K562 (cell line): Measurements from ENCODE around the gene SIM2. TPM values are rescaled to one million over a fixed set of nuclear protein-coding genes. Genes with fewer than 3 reads are reported as not detected.

ENCODE experiments used
- ATAC-seq: fragments of 200-7000 bp; cut with Tn5 transposase; 3 replicates; pipeline ENCODE4 v1.9.1; 2020; ENCODE audit warnings: moderate library complexity
- BruUV-seq: library from RNA; stranded (reverse); fragments of 400-500 nt; replicated peaks from 2 replicates; lab custom pipeline; 2021; lab: Mats Ljungman, UMichigan
- CTCF ChIA-PET: fragments of 300-600 bp; formaldehyde crosslinking; extraction: SDS; loops from one replicate; lab custom pipeline; 2021; ENCODE audit warnings: low intra/inter-chr PET ratio; lab: Yijun Ruan, JAX
- POLR2A ChIA-PET: fragments of 300-600, 350-650 bp; sonication (Branson Sonifier 250); formaldehyde crosslinking; extraction: SDS; loops from one replicate; lab custom pipeline; 2021; ENCODE audit warnings: antibody characterized with exemption, inconsistent platforms; lab: Yijun Ruan, JAX
- DNase-seq, 4 experiments: peaks; one replicate each; pipeline versions ENCODE4 v3.0.0 to v3.0.0-alpha.2; 2011 to 2018; ENCODE audit warnings: low spot score in 3 of 4, mixed read lengths in 3 of 4; ENCODE audit errors: extremely low read depth in 1 of 4
- FAIRE-seq: peaks from 2 replicates; lab custom pipeline; 2011; peaks lifted over from hg19 to GRCh38; lab: Jason Lieb, UNC
- H2AFZ ChIP-seq: 2 replicates; pipeline ENCODE4 v1.6.0; 2011; ENCODE audit warnings: low read depth, low read length, control low read depth, inconsistent platforms
- H3K27ac ChIP-seq: fragments of 200-600 bp; 3 replicates; pipeline ENCODE4 v1.8.0; 2011; ENCODE audit warnings: low read depth, mild to moderate bottlenecking, control low read depth, inconsistent platforms, low read length, moderate library complexity, mixed read lengths; ENCODE audit errors: extremely low read depth
- H3K27me3 ChIP-seq, 2 experiments: fragments of 300-600 bp in 1 of 2; 2 replicates in 1 of 2; 3 replicates in 1 of 2; pipeline versions ENCODE4 v1.6.0 to v1.8.0; 2011; ENCODE audit warnings: inconsistent platforms in 2 of 2, low read length in 2 of 2, mild to moderate bottlenecking in 1 of 2, mixed read lengths in 1 of 2, moderate library complexity in 1 of 2; ENCODE audit not compliant: control insufficient read depth in 2 of 2, insufficient read depth in 2 of 2
- H3K36me3 ChIP-seq: fragments of 300-600 bp; 3 replicates; pipeline ENCODE4 v1.8.0; 2011; ENCODE audit warnings: mild to moderate bottlenecking, low read length, inconsistent platforms; ENCODE audit not compliant: control insufficient read depth, insufficient read depth
- H3K4me1 ChIP-seq, 2 experiments: fragments of 200-600 bp in 1 of 2; replicated peaks in 1 of 2; 2 replicates in 1 of 2; 3 replicates in 1 of 2; pipeline versions ENCODE4 v1.5.1 to v1.8.0; 2011; ENCODE audit warnings: inconsistent platforms in 2 of 2, low read length in 2 of 2, mild to moderate bottlenecking in 1 of 2, mixed read lengths in 1 of 2, moderate library complexity in 1 of 2; ENCODE audit not compliant: control insufficient read depth in 2 of 2, insufficient read depth in 2 of 2
- H3K4me2 ChIP-seq: 2 replicates; pipeline ENCODE4 v1.6.1; 2011; ENCODE audit warnings: low read length, control low read depth, inconsistent platforms, mixed read lengths; ENCODE audit not compliant: insufficient read depth
- H3K4me3 ChIP-seq: fragments of 200-600 bp; sonication (generic), shearing (Covaris generic); 2 replicates; pipeline ENCODE4 v1.5.1; 2016; ENCODE audit warnings: control low read depth, inconsistent platforms
- H3K79me2 ChIP-seq: fragments of 200-600 bp; 3 replicates; pipeline ENCODE4 v1.8.0; 2011; ENCODE audit warnings: low read length, inconsistent platforms; ENCODE audit not compliant: control insufficient read depth, insufficient read depth
- H3K9ac ChIP-seq, 2 experiments: 2 replicates each; pipeline versions ENCODE4 v1.6.0 to v1.6.1; 2011; ENCODE audit warnings: low read depth in 2 of 2, low read length in 2 of 2, control low read depth in 1 of 2, inconsistent platforms in 1 of 2, mild to moderate bottlenecking in 1 of 2, mixed read lengths in 1 of 2; ENCODE audit not compliant: insufficient read depth in 1 of 2
- H3K9me1 ChIP-seq: one replicate; pipeline ENCODE4 v1.6.0; 2011; ENCODE audit warnings: inconsistent platforms, mild to moderate bottlenecking, low read length, moderate library complexity; ENCODE audit not compliant: control insufficient read depth, insufficient read depth
- H3K9me3 ChIP-seq: replicated peaks from 2 replicates; pipeline ENCODE4 v1.5.1; 2011; ENCODE audit warnings: low read depth, low read length, inconsistent platforms; ENCODE audit not compliant: control insufficient read depth, insufficient read depth
- H4K20me1 ChIP-seq: replicated peaks from 2 replicates; pipeline ENCODE4 v1.6.1; 2011; ENCODE audit warnings: low read length, inconsistent platforms, mixed read lengths; ENCODE audit not compliant: control insufficient read depth, insufficient read depth
- KDM1A ChIP-seq, 2 experiments: fragments of 450-650 bp; IDR thresholded peaks; 2 replicates each; pipeline ENCODE4 v1.6.1; 2016; ENCODE audit warnings: mild to moderate bottlenecking in 2 of 2
- PRPF4 ChIP-seq: fragments of 200-400 bp; formaldehyde crosslinking; IDR thresholded peaks from one replicate; pipeline ENCODE4 v1.6.1; 2017; ENCODE audit warnings: low read length, low read depth, mild to moderate bottlenecking; ENCODE audit not compliant: insufficient read depth, poor library complexity, severe bottlenecking
- PURB ChIP-seq: sonication (generic); formaldehyde crosslinking; IDR thresholded peaks from 2 replicates; pipeline ENCODE4 v1.9.0; 2021; ENCODE audit warnings: low read depth, mild to moderate bottlenecking, missing genetic modification reagents
- RBM25 ChIP-seq: fragments of 200-400 bp; formaldehyde crosslinking; IDR thresholded peaks from 2 replicates; pipeline ENCODE4 v1.6.1; 2018; ENCODE audit warnings: low read length, low read depth, moderate library complexity; ENCODE audit not compliant: severe bottlenecking
- SPI1 ChIP-seq: IDR thresholded peaks from 2 replicates; pipeline ENCODE4 v1.6.1; 2011; ENCODE audit warnings: low read depth, low read length, control low read depth, borderline replicate concordance
- ZNF699 ChIP-seq: fragments of 250-450 bp; sonication (Bioruptor Pico); IDR thresholded peaks from 2 replicates; pipeline ENCODE4 v1.8.0; 2021; ENCODE audit warnings: mild to moderate bottlenecking, moderate library complexity; ENCODE audit not compliant: insufficient replicate concordance
- WGBS: fragments of 100-300 bp; shearing (Covaris generic); methylation state at CpG from one replicate; pipeline ENCODE4 v1.1.6; 2016; ENCODE audit warnings: low coverage, mixed read lengths; ENCODE audit not compliant: insufficient coverage; ENCODE audit errors: missing lambda C conversion rate; 5-methylcytosine and 5-hydroxymethylcytosine counted together
- in situ Hi-C: fragments of 300-500 bp; cut with MboI; formaldehyde crosslinking; loops from 4 replicates; pipeline ENCODE4 v1.15.0; 2018; ENCODE audit warnings: inconsistent platforms, mixed read lengths
- intact Hi-C: fragments of 100-400 bp; cut with micrococcal nuclease; formaldehyde crosslinking; loops from 2 replicates; pipeline ENCODE4 v1.14.2; 2022
- polyA plus RNA-seq, 8 experiments: library from polyadenylated mRNA; depleted of rRNA in 4 of 8; stranded (reverse) in 5 of 8; unstranded in 3 of 8; fragments of >200 nt; fragmentation: Nextera tagmentation in 2 of 8; fragmentation: Illumina TruSeq in 1 of 8; extraction: Ambion mirVana in 2 of 8; extraction: Trizol in 1 of 8; gene quantifications; 2 replicates each; pipeline versions ENCODE4 v1.2.1 to v1.2.3, GENCODE V29; 2011 to 2014; ENCODE audit warnings: inconsistent platforms in 1 of 8, missing spikeins in 1 of 8
- total RNA-seq, 7 experiments: library from RNA; depleted of rRNA in 6 of 7; stranded (reverse); fragments of >200 nt in 6 of 7; fragmentation: Illumina TruSeq in 2 of 7; extraction: Trizol in 2 of 7; gene quantifications; 2 replicates each; pipeline versions ENCODE4 v1.2.1 to v1.2.3, GENCODE V29; 2011 to 2021; ENCODE audit warnings: low replicate concordance in 1 of 7
- TF ChIP-seq, protein P1 (sequence below): sonication (generic); formaldehyde crosslinking; IDR thresholded peaks from 2 replicates; pipeline ENCODE4 v1.8.1; 2022; ENCODE audit warnings: missing genetic modification reagents

Gene SIM2
- total and polyA plus RNA-seq, 9 of the 15 experiments (the other 6 are each of a cell fraction or from before 2014, with no cell fraction given): 0.07 to 0.11 (median 0.08) TPM; not detected in 6

DNA sequence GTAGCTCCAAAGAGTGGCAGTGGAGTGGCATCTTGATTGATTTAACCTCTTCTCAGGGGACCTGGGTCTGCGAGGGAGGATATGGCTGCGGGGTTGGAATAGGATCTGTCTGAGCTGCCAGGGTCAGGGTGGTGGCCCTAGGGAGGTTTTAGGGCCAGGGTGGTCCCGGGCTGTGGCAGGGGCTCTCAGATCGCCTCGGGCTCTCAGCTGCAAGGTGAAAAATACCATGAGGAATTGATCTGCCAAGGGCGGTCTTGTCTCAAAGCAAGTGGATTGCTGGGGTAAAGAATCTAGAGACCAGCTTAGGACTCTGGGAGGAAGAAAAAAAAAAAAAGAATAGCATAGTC is 3.7 kb downstream of the SIM2 start:
- H3K27me3 ChIP-seq: peaks cover 82 to 98% of the 10 kb centered on the region in 2 experiments
- no peak overlapping the region for H3K4me3 ChIP-seq
- no peaks in the 10 kb centered on the region for H3K79me2 ChIP-seq
- H2AFZ ChIP-seq: no peak overlapping the region
- no peaks in the 10 kb centered on the region for H3K36me3 ChIP-seq
- intact Hi-C loops: no loop called here
- FAIRE-seq: no peak
- peaks cover 14% of the 10 kb centered on the region for H4K20me1 ChIP-seq
- no peak overlapping the region for H3K27ac ChIP-seq
- in situ Hi-C loops: no loop called here
- BruUV-seq: no TSS peak
- 2% methylated on average over 6 of the region's 6 CpGs for WGBS
- ATAC-seq: no peak
- H3K4me2 ChIP-seq: no peak overlapping the region
- CTCF ChIA-PET: no interaction called here
- no peak overlapping the region for H3K9ac ChIP-seq
- H3K4me1 ChIP-seq: peaks cover 0 to 44% of the 10 kb centered on the region in 2 experiments; a peak in 2 of 5 replicates
- POLR2A ChIA-PET: interaction anchor here (0.5 to 1.1 kb wide), 4 partner anchors 10 to 41 kb away, joined by 3 read pairs; no protein-coding TSS in a partner anchor
- DNase-seq: no peak
- no peaks in the 10 kb centered on the region for H3K9me3 ChIP-seq
- TF ChIP-seq ZNF699 (CRISPR knock-in tag) (no peak), PRPF4 (no peak)
- TF ChIP-seq, protein P1, sequence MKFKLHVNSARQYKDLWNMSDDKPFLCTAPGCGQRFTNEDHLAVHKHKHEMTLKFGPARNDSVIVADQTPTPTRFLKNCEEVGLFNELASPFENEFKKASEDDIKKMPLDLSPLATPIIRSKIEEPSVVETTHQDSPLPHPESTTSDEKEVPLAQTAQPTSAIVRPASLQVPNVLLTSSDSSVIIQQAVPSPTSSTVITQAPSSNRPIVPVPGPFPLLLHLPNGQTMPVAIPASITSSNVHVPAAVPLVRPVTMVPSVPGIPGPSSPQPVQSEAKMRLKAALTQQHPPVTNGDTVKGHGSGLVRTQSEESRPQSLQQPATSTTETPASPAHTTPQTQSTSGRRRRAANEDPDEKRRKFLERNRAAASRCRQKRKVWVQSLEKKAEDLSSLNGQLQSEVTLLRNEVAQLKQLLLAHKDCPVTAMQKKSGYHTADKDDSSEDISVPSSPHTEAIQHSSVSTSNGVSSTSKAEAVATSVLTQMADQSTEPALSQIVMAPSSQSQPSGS (CRISPR knock-in tag): no peak
- H3K9me1 ChIP-seq: no peaks in the 10 kb centered on the region

DNA sequence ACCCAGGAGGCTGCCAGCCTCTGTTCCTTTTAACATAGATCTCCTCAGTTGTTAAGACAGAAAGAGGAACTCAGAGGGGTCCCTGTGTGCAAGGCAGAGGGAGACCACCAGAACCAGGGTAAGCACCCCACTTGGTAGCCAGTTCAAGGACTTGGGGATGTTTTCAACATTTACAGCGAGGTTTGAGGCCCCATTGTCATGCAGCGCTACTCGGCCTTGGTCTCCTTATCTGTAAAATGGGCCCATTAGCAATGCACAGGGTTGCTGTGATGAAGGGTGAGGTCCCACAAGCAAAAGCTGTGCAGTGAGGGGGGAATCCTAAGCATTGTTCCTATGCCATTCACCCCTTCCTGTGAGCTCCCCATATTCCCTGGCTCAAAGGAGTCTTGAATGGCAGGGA is 4.2 kb downstream of the SIM2 start:
- intact Hi-C loops: no loop called here
- TF ChIP-seq PURB (CRISPR knock-in tag) (no peak), KDM1A (IDR thresholded peaks at IDR 0.05) (peak in 1 of 2 experiments; percentile 49; a peak in 1 of 4 replicates), RBM25 (peak; percentile 86), SPI1 (0 out of 2 replicates have a peak, but pooled peaks have one; percentile 26)
- TF ChIP-seq, all 486 proteins: peak for 3
- 8% methylated on average over 3 of the region's 3 CpGs for WGBS
- CTCF ChIA-PET: no interaction called here
- no peak overlapping the region for H3K4me2 ChIP-seq
- in situ Hi-C loops: no loop called here
- POLR2A ChIA-PET: interaction anchor here (0.5 to 1.1 kb wide), 3 partner anchors 11 to 20 kb away, joined by 3 read pairs; no protein-coding TSS in a partner anchor
- H3K36me3 ChIP-seq: no peaks in the 10 kb centered on the region
- H3K9ac ChIP-seq: no peak overlapping the region
- H3K4me1 ChIP-seq: peaks cover 0 to 42% of the 10 kb centered on the region in 2 experiments; a peak in 2 of 5 replicates
- H3K27me3 ChIP-seq: peaks cover 82 to 96% of the 10 kb centered on the region in 2 experiments
- no peaks in the 10 kb centered on the region for H3K9me3 ChIP-seq
- BruUV-seq: no TSS peak
- ATAC-seq (no peak), DNase-seq (peak in 1 of 4 experiments; percentile 13), FAIRE-seq (no peak)
- H3K9me1 ChIP-seq: no peaks in the 10 kb centered on the region
- H3K27ac ChIP-seq: no peak overlapping the region
- no peak overlapping the region for H2AFZ ChIP-seq
- peaks cover 11% of the 10 kb centered on the region for H4K20me1 ChIP-seq
- no peaks in the 10 kb centered on the region for H3K79me2 ChIP-seq
- H3K4me3 ChIP-seq: no peak overlapping the region
